PC-3 (cell line): ENCODE data around the gene KRT80.

Experiments
- EZH2phosphoT487 ChIP-seq: fragments of 300-600 bp; sonication (generic); IDR thresholded peaks from 2 replicates; pipeline ENCODE4 v1.6.1; 2018; ENCODE audit warnings: mild to moderate bottlenecking, antibody characterized with exemption, low read length, borderline replicate concordance
- TF ChIP-seq, protein P1 (sequence below): fragments of 300-600 bp; sonication (generic); conservative IDR thresholded peaks from 2 replicates; pipeline ENCODE4 v1.5.1; 2017; ENCODE audit warnings: antibody characterized with exemption, low read depth, mild to moderate bottlenecking, low read length

DNA sequence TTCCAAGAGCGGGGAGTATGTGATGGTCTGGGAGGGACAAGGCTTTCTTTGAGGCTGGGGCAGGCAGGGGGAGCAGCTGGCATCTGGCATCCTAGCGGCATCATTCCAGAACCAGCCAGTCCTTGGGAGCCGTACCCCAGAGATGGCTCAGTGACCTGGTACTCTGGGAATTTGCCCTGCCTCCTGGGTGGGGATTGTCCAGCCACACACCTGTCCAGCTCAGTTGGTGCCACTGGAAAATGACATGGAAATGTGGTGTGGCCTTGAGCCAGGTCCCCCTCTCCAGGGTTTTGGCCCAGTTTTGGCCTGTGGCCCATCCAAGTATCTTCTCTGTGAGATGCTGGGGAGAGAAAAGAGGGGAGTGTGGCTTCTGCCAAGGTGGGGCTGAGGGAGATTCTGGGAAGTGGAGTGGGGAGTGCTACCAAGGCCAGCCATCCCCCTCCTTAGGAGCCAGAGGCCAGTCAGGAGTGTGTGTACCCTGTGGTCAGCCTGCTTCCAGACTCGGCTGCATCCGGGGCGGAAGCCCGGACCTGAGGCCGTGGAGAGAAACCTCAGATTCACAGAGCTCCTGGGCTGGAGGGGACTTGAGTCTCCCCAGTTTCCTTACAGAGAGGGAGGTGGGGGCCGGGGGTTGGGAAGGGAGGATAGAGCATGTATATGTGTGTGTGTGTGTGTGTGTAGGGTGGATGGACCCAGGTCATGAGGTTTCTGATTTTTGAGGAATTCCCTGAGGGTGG lies 14.7 kb upstream of the KRT80 start:
- no peak for TF ChIP-seq EZH2phosphoT487
- TF ChIP-seq, protein P1, sequence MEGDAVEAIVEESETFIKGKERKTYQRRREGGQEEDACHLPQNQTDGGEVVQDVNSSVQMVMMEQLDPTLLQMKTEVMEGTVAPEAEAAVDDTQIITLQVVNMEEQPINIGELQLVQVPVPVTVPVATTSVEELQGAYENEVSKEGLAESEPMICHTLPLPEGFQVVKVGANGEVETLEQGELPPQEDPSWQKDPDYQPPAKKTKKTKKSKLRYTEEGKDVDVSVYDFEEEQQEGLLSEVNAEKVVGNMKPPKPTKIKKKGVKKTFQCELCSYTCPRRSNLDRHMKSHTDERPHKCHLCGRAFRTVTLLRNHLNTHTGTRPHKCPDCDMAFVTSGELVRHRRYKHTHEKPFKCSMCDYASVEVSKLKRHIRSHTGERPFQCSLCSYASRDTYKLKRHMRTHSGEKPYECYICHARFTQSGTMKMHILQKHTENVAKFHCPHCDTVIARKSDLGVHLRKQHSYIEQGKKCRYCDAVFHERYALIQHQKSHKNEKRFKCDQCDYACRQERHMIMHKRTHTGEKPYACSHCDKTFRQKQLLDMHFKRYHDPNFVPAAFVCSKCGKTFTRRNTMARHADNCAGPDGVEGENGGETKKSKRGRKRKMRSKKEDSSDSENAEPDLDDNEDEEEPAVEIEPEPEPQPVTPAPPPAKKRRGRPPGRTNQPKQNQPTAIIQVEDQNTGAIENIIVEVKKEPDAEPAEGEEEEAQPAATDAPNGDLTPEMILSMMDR = no peak
